Vagina (tissue), 2 donors: ENCODE measurements around the gene GRM3. TPM values are rescaled to one million over a fixed set of nuclear protein-coding genes. Genes with fewer than 3 reads are reported as not detected.

Source experiments
- DNase-seq, 2 donors: peaks; one replicate each; pipeline ENCODE4 v3.0.0-alpha.2; 2017; ENCODE audit errors: extremely low spot score in 2 of 2
- H3K27ac ChIP-seq: fragments of 200-600 bp; sonication (generic); one replicate; pipeline ENCODE4 v1.5.1; 2019
- H3K27me3 ChIP-seq: fragments of 200-600 bp; sonication (generic); one replicate; pipeline ENCODE4 v1.5.1; 2019
- H3K36me3 ChIP-seq, 2 donors: fragments of 200-600 bp; sonication (generic); one replicate each; pipeline ENCODE4 v1.5.1; 2017 to 2019
- H3K4me1 ChIP-seq: fragments of 200-600 bp; sonication (generic); one replicate; pipeline ENCODE4 v1.5.1; 2019
- H3K4me3 ChIP-seq, 2 donors: fragments of 200-600 bp; sonication (generic); 1 replicate in 1 of 2; 2 replicates in 1 of 2; pipeline ENCODE4 v1.5.1; 2016 to 2019
- H3K9me3 ChIP-seq: fragments of 200-600 bp; sonication (generic); one replicate; pipeline ENCODE4 v1.5.1; 2019
- POLR2A ChIP-seq, 2 donors: fragments of 450-650 bp; IDR thresholded peaks; one replicate each; pipeline ENCODE4 v1.6.1; 2017; ENCODE audit warnings: antibody characterized with exemption in 2 of 2, mild to moderate bottlenecking in 2 of 2, moderate library complexity in 2 of 2
- POLR2AphosphoS5 ChIP-seq, 2 donors: sonication (generic); formaldehyde crosslinking; IDR thresholded peaks; one replicate each; pipeline ENCODE4 v1.9.0; 2017; ENCODE audit warnings: antibody characterized with exemption in 2 of 2, mild to moderate bottlenecking in 2 of 2, low read depth in 1 of 2; ENCODE audit not compliant: insufficient read depth in 1 of 2
- intact Hi-C: fragments of 100-400 bp; cut with DNase I; formaldehyde crosslinking; loops from one replicate; pipeline ENCODE4 v1.15.1; 2023
- total RNA-seq: library from RNA; depleted of rRNA; stranded (reverse); fragments of >200 nt; gene quantifications from one replicate; pipeline ENCODE4 v1.2.3, GENCODE V29; 2016
- TF ChIP-seq, protein P1 (sequence below), 3 experiments: fragments of 450-650 bp in 2 of 3; fragments of 200-600 bp in 1 of 3; sonication (generic) in 1 of 3; IDR thresholded peaks; one replicate each; pipeline ENCODE4 v1.5.1; 2017 to 2019; ENCODE audit warnings: antibody characterized with exemption in 3 of 3, mild to moderate bottlenecking in 2 of 3, moderate library complexity in 2 of 3

GRM3 gene
- total RNA-seq, 1 donor from 2014 or later: not detected

DNA sequence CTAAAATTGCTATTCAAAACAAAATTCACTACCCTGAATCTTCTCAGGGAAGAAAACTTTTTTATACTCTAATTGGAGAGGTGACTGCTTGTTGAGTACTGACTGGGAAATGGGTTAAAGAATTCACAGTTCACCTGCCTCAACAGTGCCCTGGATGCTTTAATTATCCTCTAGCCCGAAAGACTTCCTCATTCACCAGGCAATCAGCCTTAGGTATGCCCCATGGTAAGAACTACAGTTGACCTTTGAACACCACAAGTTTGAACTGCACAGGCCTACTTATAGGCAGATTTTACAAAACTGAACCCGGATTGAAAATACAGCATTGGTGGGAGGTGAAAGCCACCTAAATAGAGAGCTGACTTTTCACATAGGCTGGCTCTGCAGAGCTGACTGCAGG lies 240.4 kb downstream of the GRM3 start:
- TF ChIP-seq, protein P1, sequence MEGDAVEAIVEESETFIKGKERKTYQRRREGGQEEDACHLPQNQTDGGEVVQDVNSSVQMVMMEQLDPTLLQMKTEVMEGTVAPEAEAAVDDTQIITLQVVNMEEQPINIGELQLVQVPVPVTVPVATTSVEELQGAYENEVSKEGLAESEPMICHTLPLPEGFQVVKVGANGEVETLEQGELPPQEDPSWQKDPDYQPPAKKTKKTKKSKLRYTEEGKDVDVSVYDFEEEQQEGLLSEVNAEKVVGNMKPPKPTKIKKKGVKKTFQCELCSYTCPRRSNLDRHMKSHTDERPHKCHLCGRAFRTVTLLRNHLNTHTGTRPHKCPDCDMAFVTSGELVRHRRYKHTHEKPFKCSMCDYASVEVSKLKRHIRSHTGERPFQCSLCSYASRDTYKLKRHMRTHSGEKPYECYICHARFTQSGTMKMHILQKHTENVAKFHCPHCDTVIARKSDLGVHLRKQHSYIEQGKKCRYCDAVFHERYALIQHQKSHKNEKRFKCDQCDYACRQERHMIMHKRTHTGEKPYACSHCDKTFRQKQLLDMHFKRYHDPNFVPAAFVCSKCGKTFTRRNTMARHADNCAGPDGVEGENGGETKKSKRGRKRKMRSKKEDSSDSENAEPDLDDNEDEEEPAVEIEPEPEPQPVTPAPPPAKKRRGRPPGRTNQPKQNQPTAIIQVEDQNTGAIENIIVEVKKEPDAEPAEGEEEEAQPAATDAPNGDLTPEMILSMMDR (IDR thresholded peaks at IDR 0.05): no peak
- TF ChIP-seq POLR2A (IDR thresholded peaks at IDR 0.05): no peak
- TF ChIP-seq POLR2AphosphoS5 (IDR thresholded peaks at IDR 0.05; ENCODE audit: insufficient read depth in 1 of 2, low read depth in 1 of 2): no peak
- DNase-seq: no peak
- Histone ChIP-seq H3K27me3 (no peaks in the 10 kb centered on the region), H3K9me3 (no peaks in the 10 kb centered on the region), H3K4me1 (no peaks in the 10 kb centered on the region), H3K4me3 (no peak overlapping the region), H3K36me3 (no peaks in the 10 kb centered on the region), H3K27ac (no peak overlapping the region)
- intact Hi-C loops: no loop called here

DNA sequence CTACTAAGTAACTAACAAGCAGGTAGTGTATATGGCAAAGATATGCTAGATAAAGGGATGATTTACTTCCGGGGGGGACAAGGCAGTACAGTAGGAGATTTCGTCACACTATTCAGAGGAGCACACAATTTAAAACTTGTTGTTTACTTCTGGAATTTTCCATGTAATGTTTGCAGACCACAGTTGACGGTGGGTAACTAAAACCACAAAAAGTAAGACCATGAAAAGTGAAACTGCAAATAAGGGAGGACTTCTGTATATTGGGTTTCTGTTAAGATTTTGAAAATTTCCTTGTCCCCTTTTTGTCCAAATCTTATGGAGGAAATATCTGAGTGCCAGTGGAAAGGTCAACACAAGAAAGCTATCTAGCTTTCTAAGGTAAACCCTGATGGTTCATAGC lies 245.8 kb downstream of the GRM3 start:
- intact Hi-C loops: no loop called here
- Histone ChIP-seq H3K4me1 (no peaks in the 10 kb centered on the region), H3K9me3 (no peaks in the 10 kb centered on the region), H3K27ac (no peak overlapping the region), H3K36me3 (no peaks in the 10 kb centered on the region), H3K27me3 (no peaks in the 10 kb centered on the region), H3K4me3 (no peak overlapping the region)
- TF ChIP-seq POLR2AphosphoS5 (IDR thresholded peaks at IDR 0.05; ENCODE audit: insufficient read depth in 1 of 2, low read depth in 1 of 2) (no peak), POLR2A (IDR thresholded peaks at IDR 0.05) (no peak)
- TF ChIP-seq, protein P1 (IDR thresholded peaks at IDR 0.05): no peak
- DNase-seq: no peak

DNA sequence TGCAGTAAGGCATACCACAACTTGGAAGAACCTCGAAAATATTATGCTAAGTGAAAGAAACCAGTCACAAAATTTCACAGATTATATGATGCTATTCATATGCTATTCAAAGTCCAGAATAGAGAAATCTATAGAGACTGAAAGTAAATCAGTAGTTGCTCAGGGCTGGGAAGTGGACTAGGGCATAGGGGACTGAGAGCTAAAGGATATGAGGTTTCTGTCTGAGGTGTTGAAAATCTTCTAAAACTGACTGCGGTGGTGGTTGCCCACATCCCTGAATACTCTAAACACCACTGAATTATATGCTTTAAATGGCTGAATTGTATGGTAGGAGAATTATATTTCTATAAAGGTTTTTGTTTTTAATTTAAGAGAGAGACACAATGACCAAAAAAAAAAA lies 254.5 kb downstream of the GRM3 start:
- intact Hi-C loops: no loop called here
- Histone ChIP-seq H3K27me3 (no peaks in the 10 kb centered on the region), H3K4me3 (no peak overlapping the region), H3K4me1 (no peaks in the 10 kb centered on the region), H3K36me3 (no peaks in the 10 kb centered on the region), H3K27ac (no peak overlapping the region), H3K9me3 (no peaks in the 10 kb centered on the region)
- no peak for TF ChIP-seq POLR2A (IDR thresholded peaks at IDR 0.05)
- no peak for DNase-seq

DNA sequence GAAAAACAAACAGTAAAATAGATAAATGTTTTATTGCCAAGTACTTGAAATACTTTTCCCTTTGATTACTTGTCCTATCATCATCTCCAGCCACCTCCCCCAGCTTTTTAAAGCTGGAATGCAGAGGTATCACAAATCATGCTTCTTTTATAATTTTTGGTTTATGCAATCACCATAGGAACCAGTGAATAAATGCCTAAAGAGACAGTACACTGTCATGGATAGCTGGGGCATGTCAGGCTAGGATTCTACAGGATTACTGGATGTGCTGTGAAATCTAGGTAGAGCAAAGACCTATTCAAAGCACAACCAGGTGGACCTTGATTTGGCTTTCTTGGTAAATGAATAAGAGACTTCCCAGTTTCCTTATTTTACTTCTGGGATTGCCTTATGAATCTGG lies 257.2 kb downstream of the GRM3 start:
- Histone ChIP-seq H3K36me3 (no peaks in the 10 kb centered on the region), H3K27me3 (no peaks in the 10 kb centered on the region), H3K9me3 (no peaks in the 10 kb centered on the region), H3K27ac (no peak overlapping the region), H3K4me3 (no peak overlapping the region), H3K4me1 (no peaks in the 10 kb centered on the region)
- no peak for DNase-seq
- TF ChIP-seq POLR2A (IDR thresholded peaks at IDR 0.05): no peak
- TF ChIP-seq POLR2AphosphoS5 (IDR thresholded peaks at IDR 0.05; ENCODE audit: insufficient read depth in 1 of 2, low read depth in 1 of 2): no peak
- TF ChIP-seq, protein P1 (IDR thresholded peaks at IDR 0.05): no peak
- intact Hi-C loops: no loop called here

DNA sequence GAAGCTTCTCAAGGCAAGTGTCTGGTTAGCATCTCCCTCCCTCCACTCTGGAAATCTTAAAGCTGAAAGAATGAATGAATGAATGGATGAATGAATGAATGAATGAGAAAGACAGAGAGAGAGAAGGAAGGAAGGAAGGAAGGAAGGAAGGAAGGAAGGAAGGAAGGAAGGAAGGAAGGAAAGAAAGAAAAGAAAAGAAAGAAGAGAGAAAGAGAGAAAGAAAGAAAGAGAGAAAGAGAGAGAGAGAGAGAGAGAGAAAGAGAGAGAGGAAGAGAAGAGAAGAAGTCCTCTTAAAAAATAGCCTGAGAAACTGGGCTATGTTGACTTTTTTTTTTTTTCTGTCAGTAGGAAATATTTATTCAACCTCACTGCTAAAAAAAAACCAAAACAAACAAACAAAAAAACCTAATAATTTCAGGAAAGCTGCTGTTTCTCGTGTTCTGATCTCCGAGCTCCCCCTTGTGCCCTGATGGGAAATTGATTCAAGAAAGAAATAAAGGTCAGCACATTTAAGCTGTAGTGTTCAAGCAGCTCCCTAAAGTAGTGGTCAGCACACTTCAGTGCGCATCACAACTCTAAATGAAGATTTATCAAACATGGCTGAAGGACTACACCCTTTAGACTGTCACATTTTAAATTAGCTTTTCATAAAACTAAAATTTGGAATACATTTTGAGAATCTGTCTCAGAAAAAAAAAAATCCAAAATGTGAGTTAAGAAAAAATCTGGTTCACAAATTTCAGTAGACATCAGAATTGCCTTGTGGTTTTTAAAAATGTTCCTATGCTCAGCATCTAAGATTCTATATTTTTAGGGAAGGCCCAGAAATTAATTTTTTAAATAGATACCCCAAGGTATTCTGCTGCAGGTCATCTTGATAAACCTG lies 261.5 kb downstream of the GRM3 start:
- no peak for DNase-seq
- no peaks in the 10 kb centered on the region for H3K27me3 ChIP-seq
- intact Hi-C loops: no loop called here

More for the DNA sequence above, 261.5 kb downstream of the GRM3 start:
- Histone ChIP-seq H3K27ac (no peak overlapping the region), H3K9me3 (no peaks in the 10 kb centered on the region), H3K36me3 (no peaks in the 10 kb centered on the region), H3K4me3 (no peak overlapping the region), H3K4me1 (no peaks in the 10 kb centered on the region)
- no peak for TF ChIP-seq POLR2AphosphoS5 (IDR thresholded peaks at IDR 0.05; ENCODE audit: insufficient read depth in 1 of 2, low read depth in 1 of 2)
- TF ChIP-seq, protein P1 (IDR thresholded peaks at IDR 0.05): no peak
- TF ChIP-seq POLR2A (IDR thresholded peaks at IDR 0.05): no peak
